T-helper 9 cell (primary cell): ENCODE results near the gene TMEM181.
"Not testable (repeated sequence)": the region's sequence is repeated elsewhere in the genome, so short reads cannot be mapped to it uniquely, and the experiment has no call there.

Experiments
- DNase-seq: peaks from one replicate; pipeline ENCODE4 v3.0.0-alpha.2; 2020

Gene TMEM181

GRCh38 chr6:158665332-158665731 lies 105.4 kb downstream of the TMEM181 start:
- DNase-seq, result no peak

GRCh38 chr6:158666628-158667359 lies 106.9 kb downstream of the TMEM181 start:
- DNase-seq, result no peak

GRCh38 chr6:158667360-158667981 lies 107.6 kb downstream of the TMEM181 start:
- no peak for DNase-seq

GRCh38 chr6:158668707-158669103 lies 108.8 kb downstream of the TMEM181 start:
- DNase-seq, result no peak

GRCh38 chr6:158669145-158670035 lies 109.5 kb downstream of the TMEM181 start:
- DNase-seq, result no peak

GRCh38 chr6:158672119-158672518 lies 112.2 kb downstream of the TMEM181 start:
- not testable (repeated sequence) for DNase-seq

- DNase-seq, result no peak
Measured at GRCh38 chr6:158672726-158673125, 112.8 kb downstream of the TMEM181 start.

GRCh38 chr6:158674342-158675131 lies 114.6 kb downstream of the TMEM181 start:
- no peak for DNase-seq

GRCh38 chr6:158677094-158677493 lies 117.2 kb downstream of the TMEM181 start:
- DNase-seq, result not testable (repeated sequence)

GRCh38 chr6:158677906-158678578 lies 118.2 kb downstream of the TMEM181 start:
- no peak for DNase-seq

GRCh38 chr6:158680015-158680414 lies 120.1 kb downstream of the TMEM181 start:
- DNase-seq, result no peak

- no peak for DNase-seq
Measured at GRCh38 chr6:158680481-158680880, 120.6 kb downstream of the TMEM181 start.

- DNase-seq, result no peak
Measured at GRCh38 chr6:158684311-158684710, 124.4 kb downstream of the TMEM181 start.

GRCh38 chr6:158684745-158685324 lies 124.9 kb downstream of the TMEM181 start:
- DNase-seq, result no peak
